Prostate gland (tissue), 2 donors: ENCODE results near the gene THAP7.

Experiments used
- CTCF ChIP-seq, 4 experiments: fragments of 200-600 bp in 2 of 4; fragments of 450-650 bp in 2 of 4; sonication (generic) in 2 of 4; IDR thresholded peaks; 1 replicate in 3 of 4; 2 replicates in 1 of 4; pipeline ENCODE4 v1.5.1; 2016 to 2019; ENCODE audit warnings: antibody characterized with exemption in 4 of 4, mild to moderate bottlenecking in 2 of 4, moderate library complexity in 2 of 4
- POLR2A ChIP-seq: fragments of 450-650 bp; IDR thresholded peaks from one replicate; pipeline ENCODE4 v1.6.1; 2016; ENCODE audit warnings: antibody characterized with exemption, mild to moderate bottlenecking
- POLR2AphosphoS5 ChIP-seq: sonication (generic); formaldehyde crosslinking; IDR thresholded peaks from one replicate; pipeline ENCODE4 v1.6.1; 2017; ENCODE audit warnings: antibody characterized with exemption

- TF ChIP-seq CTCF (IDR thresholded peaks at IDR 0.05) = no peak
- TF ChIP-seq POLR2A = no peak
- TF ChIP-seq POLR2AphosphoS5 = no peak
Observed at GRCh38 chr22:20967697-20968211, 34.2 kb downstream of the THAP7 start.
